ENCODE data around the gene IPO11. TPM values are rescaled to one million over a fixed set of nuclear protein-coding genes. Genes with fewer than 3 reads are reported as not detected.

The IPO11 gene
- total and polyA plus RNA-seq, 2 of the 13 experiments (the other 11 are each of a cell fraction or from before 2014, with no cell fraction given): 13.9 to 24.4 TPM

DNA sequence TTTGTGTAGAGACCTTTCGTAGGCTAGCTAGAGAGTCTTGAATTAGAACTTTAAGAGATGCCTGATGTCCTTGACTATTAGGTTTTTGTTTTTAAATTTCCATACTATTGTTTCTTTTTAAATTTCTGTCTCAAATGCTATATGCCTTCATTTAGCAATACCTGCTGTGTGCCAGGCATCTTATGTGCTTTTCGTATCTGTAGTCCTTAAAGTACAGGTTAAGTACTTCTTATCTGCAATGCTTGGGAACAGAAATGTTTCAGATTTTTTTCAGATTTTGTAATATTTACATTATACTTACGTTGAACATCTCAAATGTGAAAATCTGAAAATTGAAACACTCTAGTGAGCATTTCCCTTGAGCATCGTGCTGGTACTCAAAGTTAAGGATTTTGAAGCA, 49.0 kb downstream of the IPO11 start (continued):
- TF ChIP-seq, protein P1, sequence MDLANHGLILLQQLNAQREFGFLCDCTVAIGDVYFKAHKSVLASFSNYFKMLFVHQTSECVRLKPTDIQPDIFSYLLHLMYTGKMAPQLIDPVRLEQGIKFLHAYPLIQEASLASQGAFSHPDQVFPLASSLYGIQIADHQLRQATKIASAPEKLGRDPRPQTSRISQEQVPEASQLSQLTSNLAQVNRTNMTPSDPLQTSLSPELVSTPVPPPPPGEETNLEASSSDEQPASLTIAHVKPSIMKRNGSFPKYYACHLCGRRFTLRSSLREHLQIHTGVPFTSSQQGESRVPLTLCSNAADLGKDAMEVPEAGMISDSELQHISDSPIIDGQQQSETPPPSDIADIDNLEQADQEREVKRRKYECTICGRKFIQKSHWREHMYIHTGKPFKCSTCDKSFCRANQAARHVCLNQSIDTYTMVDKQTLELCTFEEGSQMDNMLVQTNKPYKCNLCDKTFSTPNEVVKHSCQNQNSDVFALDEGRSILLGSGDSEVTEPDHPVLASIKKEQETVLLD (CRISPR knock-in tag; IDR thresholded peaks at IDR 0.05; ENCODE audit: low read depth): no peak
- TF ChIP-seq ZSCAN20 (CRISPR knock-in tag; IDR thresholded peaks at IDR 0.05; ENCODE audit: borderline replicate concordance): no peak
- TF ChIP-seq, protein P2, sequence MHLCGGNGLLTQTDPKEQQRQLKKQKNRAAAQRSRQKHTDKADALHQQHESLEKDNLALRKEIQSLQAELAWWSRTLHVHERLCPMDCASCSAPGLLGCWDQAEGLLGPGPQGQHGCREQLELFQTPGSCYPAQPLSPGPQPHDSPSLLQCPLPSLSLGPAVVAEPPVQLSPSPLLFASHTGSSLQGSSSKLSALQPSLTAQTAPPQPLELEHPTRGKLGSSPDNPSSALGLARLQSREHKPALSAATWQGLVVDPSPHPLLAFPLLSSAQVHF (CRISPR knock-in tag; IDR thresholded peaks at IDR 0.05): no peak

DNA sequence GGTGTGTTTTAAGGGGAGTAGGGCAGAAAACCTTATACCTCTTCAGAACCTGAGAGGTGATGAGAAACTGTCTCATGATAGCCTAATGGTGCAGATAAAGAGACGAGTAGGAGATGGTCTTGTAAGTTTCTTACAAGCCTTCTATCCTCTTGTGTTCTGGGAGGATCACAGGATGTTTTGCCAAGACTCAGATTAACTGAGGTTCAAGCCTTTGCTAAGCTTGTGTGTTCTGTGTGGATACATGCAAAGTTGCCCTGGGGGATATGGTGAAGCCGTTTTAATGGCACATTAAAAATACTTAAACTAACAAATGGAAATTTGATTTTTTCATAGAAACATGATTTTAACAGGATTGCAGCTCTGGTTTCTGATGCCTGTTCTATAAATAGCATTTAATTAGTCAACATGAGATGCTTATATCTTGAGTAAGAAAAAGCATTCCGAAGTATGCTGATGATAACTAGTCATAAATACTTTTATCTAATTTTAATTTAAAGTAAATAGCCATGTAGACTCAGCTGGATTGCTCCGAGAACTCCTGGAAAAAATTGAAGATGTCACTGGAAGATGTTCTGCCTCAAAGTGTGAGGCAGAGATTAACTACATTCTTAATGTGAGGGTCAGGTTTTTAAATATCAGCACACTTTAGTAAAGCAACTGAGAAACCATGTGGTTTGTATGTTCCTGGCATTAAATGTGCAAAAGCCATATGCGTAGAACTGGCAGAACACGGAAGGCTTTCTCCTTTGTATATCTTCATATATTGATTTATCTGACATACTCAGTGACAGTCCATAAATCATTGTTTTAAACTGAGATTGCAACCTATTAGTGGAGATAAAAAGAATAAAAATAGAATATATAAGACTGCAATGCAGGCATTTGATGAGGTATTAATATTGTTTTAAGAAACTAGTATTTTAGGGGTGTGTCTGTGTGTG, 53.7 kb downstream of the IPO11 start:
- intact Hi-C loops (cut with micrococcal nuclease; ENCODE audit: unreplicated experiment): no loop called here
- H4K20me1 ChIP-seq (ENCODE audit: insufficient read depth, low read length): no peaks in the 10 kb centered on the region
- POLR2A ChIA-PET: no interaction called here
- peaks cover 8 to 37% of the 10 kb centered on the region in 2 experiments for H3K36me3 ChIP-seq (replicated peaks in 1 of 2; ENCODE audit: control insufficient read depth in 1 of 2, insufficient read depth in 2 of 2, low read length in 2 of 2)
- H3K4me1 ChIP-seq (ENCODE audit: insufficient read depth, low read length): no peaks in the 10 kb centered on the region; the same call in 1 of the 2 replicates
- no peaks in the 10 kb centered on the region for H3K27me3 ChIP-seq (ENCODE audit: control insufficient read depth in 1 of 2, insufficient read depth in 2 of 2, low read length in 2 of 2)
- no peak overlapping the region for H2AFZ ChIP-seq (ENCODE audit: low read length)
- TF ChIP-seq FOXC1 (CRISPR knock-in tag; IDR thresholded peaks at IDR 0.05; ENCODE audit: borderline replicate concordance): no peak
- ATAC-seq (no peak), DNase-seq (ENCODE audit: low spot score) (no peak), FAIRE-seq (no peak)
- no peaks in the 10 kb centered on the region for H3K79me2 ChIP-seq (ENCODE audit: insufficient read depth, low read length)
- no peak overlapping the region for H3K4me2 ChIP-seq (ENCODE audit: low read depth, low read length)
- no peak overlapping the region for H3K4me3 ChIP-seq (replicated peaks in 1 of 3; ENCODE audit: insufficient read depth in 1 of 3, low read depth in 2 of 3, low read length in 3 of 3)
- no peaks in the 10 kb centered on the region for H3K9me3 ChIP-seq (ENCODE audit: low read length)
- WGBS (ENCODE audit: low lambda C conversion rate): 96% methylated on average over 6 of the region's 6 CpGs
- BruUV-seq (replicated peaks): no TSS peak
- in situ Hi-C loops (cut with HindIII; ENCODE audit: extremely low pct_ligation_motif_present, low pct_unique_long_range_greater_than_20kb): no loop called here
- CTCF ChIA-PET (ENCODE audit: low intra/inter-chr PET ratio, low total read pairs): no interaction called here
- no peak overlapping the region for H3K27ac ChIP-seq (ENCODE audit: extremely low read length, insufficient read depth, low read length)
- no peak overlapping the region for H3K9ac ChIP-seq (ENCODE audit: insufficient read depth, low read depth, low read length)

Data from HepG2 (cell line).